Left renal pelvis (tissue), 4 donors: ENCODE results near the gene ALG14. TPM values are rescaled to one million over a fixed set of nuclear protein-coding genes. Genes with fewer than 3 reads are reported as not detected.
"Not testable (repeated sequence)": the region's sequence is repeated elsewhere in the genome, so short reads cannot be mapped to it uniquely, and the experiment has no call there.

Source experiments
- DNase-seq, 4 donors: peaks; one replicate each; pipeline ENCODE4 v3.0.0-alpha.2; 2013; ENCODE audit warnings: low read depth in 4 of 4, low spot score in 3 of 4
- polyA plus RNA-seq, 4 donors: library from polyadenylated mRNA; unstranded; fragments of 120-200 nt; gene quantifications; one replicate each; pipeline ENCODE4 v1.2.1, GENCODE V29; 2013; ENCODE audit not compliant: insufficient read length in 4 of 4

ALG14 gene
- polyA plus RNA-seq, 4 donors, result 11.0 to 18.1 (median 13.3) TPM

GRCh38 chr1:94961988-94962387 is 110.8 kb downstream of the ALG14 start:
- no peak for DNase-seq

- DNase-seq, result no peak
Observed at GRCh38 chr1:94961582-94961981, 111.2 kb downstream of the ALG14 start.

GRCh38 chr1:94958081-94958480 is 114.7 kb downstream of the ALG14 start:
- no peak for DNase-seq

- no peak for DNase-seq
Observed at GRCh38 chr1:94955767-94956632, 116.8 kb downstream of the ALG14 start.

GRCh38 chr1:94954263-94955220 is 118.2 kb downstream of the ALG14 start:
- no peak for DNase-seq

GRCh38 chr1:94953746-94954145 is 119.0 kb downstream of the ALG14 start:
- no peak for DNase-seq

GRCh38 chr1:94953107-94953506 is 119.6 kb downstream of the ALG14 start:
- DNase-seq, result no peak

GRCh38 chr1:94952539-94952938 is 120.2 kb downstream of the ALG14 start:
- no peak for DNase-seq

GRCh38 chr1:94951509-94952208 is 121.1 kb downstream of the ALG14 start:
- no peak for DNase-seq

GRCh38 chr1:94951046-94951445 is 121.7 kb downstream of the ALG14 start:
- no peak for DNase-seq

- DNase-seq, result no peak
Observed at GRCh38 chr1:94949681-94950661, 122.8 kb downstream of the ALG14 start.

GRCh38 chr1:94947437-94947836 is 125.3 kb downstream of the ALG14 start:
- no peak for DNase-seq

- DNase-seq, result no peak
Observed at GRCh38 chr1:94946886-94947285, 125.9 kb downstream of the ALG14 start.

GRCh38 chr1:94942171-94943128 is 130.3 kb downstream of the ALG14 start:
- DNase-seq, result no peak

- not testable (repeated sequence) for DNase-seq
Observed at GRCh38 chr1:94941480-94941879, 131.3 kb downstream of the ALG14 start.

GRCh38 chr1:94940738-94941137 is 132.0 kb downstream of the ALG14 start:
- no peak for DNase-seq

GRCh38 chr1:94937820-94938219 is 134.9 kb downstream of the ALG14 start:
- no peak for DNase-seq

GRCh38 chr1:94936861-94937620 is 135.7 kb downstream of the ALG14 start:
- no peak for DNase-seq
